Frontal cortex (tissue), 4 donors: ENCODE data around the gene TMEM255B. TPM values are rescaled to one million over a fixed set of nuclear protein-coding genes. Genes with fewer than 3 reads are reported as not detected.
"Not testable (repeated sequence)": the region's sequence is repeated elsewhere in the genome, so short reads cannot be mapped to it uniquely, and the experiment has no call there.

ENCODE experiments used
- DNase-seq, 2 donors: peaks; one replicate each; pipeline ENCODE4 v3.0.0; 2012; ENCODE audit warnings: low spot score in 2 of 2
- FAIRE-seq: peaks from 2 replicates; lab custom pipeline; 2012; peaks lifted over from hg19 to GRCh38; lab: Jason Lieb, UNC
- total RNA-seq: library from RNA; depleted of rRNA; stranded (reverse); fragments of >200 nt; gene quantifications from one replicate; pipeline ENCODE4 v1.2.3, GENCODE V29; 2014
- donor health status: control.
- donor health status: control.
- donor health status: control.

Gene TMEM255B
- total RNA-seq, 1 donor from 2014 or later, result not detected

DNA sequence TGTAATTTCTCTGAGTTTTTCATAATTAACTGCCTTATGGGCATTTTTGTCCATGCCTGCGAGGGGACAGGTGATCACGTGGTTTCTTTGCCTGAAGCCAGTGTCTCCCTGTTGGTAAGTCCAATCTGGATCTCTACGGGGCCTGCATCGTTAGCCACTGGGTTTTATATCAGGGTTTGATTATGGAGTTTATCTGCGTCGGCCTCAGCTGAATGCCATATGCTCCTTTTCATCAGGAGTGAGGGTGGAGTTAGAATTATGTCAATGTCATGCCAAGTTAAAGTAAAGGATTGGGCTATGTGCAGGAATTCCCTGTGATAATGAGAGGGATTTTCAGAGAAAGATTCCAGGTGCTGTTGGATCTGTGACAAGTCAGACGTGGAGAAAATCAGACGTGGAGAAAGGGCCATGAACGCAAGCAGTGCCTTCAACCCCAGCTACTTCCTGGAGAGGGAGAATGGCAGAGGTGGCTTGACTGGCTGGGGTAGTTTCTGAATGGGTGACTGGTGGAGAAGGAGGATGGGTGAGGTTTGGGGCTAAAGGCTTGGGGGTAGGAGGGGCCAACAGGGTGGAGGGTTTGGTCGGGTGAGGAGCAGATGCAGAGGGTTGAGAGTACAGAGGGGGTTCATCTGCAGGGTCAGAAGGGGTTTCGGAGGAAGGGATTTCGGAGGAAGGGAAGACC is 24.3 kb downstream of the TMEM255B start:
- FAIRE-seq (no peak), DNase-seq (no peak)

GRCh38 chr13:113783966-113784644 is 25.1 kb downstream of the TMEM255B start:
- FAIRE-seq (no peak), DNase-seq (no peak)

- no peak for FAIRE-seq
- no peak for DNase-seq
These were observed 25.6 kb downstream of the TMEM255B start for GRCh38 chr13:113784645-113785024.

DNA sequence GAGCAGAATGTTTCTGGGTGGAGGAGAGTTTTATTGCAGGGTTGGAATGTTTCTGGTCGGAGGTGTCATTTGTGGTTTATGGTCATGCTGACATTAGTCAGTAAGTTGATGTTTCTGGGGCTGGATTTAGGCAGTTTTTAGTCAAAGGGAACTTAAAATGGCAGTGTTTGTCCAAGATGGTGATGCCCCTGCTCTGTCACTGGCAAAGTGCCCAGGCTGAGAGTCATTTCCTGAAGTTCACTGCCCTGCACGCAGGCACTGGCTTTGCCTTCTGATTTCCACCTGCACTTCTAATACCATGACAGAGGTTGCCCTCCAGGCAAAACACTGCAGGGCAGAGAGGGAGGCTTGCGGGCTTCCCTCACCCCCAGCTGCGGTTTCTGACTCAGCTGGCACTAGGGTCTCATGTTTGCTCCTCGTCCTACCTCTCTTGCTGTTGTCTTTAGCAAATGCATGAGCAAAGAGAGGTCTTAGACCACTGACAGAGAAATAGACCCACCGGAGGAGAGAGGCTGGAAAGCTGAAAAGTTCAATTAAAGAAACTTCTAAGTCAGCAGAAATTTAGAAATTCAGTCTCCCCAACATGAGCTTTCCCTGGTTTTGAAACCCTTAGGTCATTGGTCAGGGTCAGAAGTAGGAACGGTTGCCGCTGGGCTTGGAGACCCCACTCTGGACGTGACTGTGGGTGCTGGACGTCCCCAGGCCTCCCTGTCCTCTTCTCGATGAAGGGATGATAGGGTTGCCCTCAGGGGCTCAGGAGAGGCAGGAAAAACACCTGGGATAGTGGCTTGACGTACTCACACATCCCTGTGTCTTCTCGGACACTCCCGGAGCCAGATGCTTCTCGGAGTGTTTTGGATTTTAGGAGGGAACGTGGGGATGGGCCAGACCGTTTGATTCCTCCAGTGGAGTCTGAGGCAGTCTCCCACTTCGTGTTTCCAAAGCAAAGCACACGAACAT is 26.3 kb downstream of the TMEM255B start:
- FAIRE-seq, result no peak
- no peak for DNase-seq

DNA sequence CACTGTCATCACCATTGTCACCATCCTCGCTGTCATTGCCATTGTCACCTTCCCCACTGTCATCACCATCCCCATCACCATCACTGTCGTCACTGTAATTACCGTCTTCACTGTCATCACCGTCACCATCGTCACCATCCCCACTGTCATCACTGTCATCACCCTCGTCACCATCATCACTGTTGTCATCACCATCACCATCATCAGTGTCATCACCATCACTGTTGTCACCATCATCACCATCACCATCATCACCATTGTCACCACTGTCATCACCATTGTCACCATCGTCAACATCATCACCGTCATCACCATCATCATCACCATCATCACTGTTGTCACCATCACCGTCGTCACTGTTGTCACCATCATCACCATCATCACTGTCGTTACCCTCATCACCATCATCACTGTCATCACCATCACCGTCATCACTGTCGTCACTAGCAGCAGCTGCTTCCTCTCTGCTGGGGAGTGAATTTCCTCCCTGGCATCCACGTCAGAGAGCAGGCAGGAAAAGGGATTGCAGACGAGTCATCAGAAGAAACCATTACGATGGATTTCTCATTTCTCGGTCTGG is 27.3 kb downstream of the TMEM255B start:
- no peak for FAIRE-seq

GRCh38 chr13:113787694-113788093 is 28.7 kb downstream of the TMEM255B start:
- DNase-seq (no peak), FAIRE-seq (no peak)

More for the DNA sequence above, 27.3 kb downstream of the TMEM255B start:
- no peak for DNase-seq

DNA sequence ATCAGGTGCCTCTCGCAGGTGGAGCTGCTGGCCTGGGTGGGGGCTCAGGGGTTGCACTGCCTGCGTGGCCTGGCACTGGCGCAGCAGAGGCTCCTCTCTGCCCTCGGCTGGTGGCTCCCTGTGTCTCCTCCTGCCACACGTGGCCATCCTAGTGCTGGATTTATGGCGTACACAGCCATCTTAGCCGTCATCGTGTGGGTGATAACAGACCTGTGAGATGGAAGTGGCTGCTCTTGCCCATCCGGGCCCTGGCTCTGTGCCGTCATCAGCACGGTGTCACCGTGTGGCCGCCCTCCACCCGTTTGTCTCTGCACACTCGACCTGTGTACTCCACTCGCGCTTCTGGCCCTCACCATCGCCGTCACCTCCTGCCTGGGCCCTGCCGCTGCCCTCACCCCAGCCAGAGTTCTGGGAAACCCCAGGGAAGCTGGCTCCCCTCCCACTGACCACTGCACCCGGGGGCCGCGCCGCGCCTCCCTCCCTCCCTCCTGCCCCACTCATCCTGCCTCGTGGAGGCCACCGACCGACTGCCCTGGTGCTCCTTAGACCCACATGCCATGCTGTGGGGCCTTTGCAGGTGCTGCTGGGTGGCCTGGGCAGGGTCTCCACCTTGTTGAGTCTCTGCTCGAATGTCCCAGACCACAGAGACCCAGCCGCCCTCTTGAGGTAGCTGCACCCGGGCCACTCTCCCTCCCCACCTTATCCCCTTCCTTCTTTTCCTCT is 29.5 kb downstream of the TMEM255B start:
- DNase-seq (no peak), FAIRE-seq (no peak)

DNA sequence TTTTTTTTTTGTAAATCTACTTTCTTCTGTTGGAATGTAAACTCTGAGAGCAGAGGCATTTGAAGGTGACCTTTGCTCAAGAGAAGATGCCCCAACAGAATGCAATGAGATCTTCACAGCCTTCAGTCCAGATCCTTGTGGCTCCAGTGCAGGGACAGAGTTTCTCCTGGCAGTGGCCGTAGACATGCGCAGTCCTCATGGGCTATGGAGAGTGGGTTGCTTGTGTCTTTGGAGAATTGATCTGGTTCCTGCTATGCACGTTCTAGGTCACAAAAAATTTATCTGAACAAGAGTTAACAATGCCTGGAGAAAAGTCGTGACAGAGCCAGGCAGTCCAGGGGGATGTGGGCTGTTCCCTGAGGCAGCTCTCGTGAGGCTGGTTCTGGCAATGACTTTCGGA is 30.1 kb downstream of the TMEM255B start:
- FAIRE-seq (no peak), DNase-seq (no peak)

GRCh38 chr13:113789931-113790330 is 30.9 kb downstream of the TMEM255B start:
- not testable (repeated sequence) for FAIRE-seq

DNA sequence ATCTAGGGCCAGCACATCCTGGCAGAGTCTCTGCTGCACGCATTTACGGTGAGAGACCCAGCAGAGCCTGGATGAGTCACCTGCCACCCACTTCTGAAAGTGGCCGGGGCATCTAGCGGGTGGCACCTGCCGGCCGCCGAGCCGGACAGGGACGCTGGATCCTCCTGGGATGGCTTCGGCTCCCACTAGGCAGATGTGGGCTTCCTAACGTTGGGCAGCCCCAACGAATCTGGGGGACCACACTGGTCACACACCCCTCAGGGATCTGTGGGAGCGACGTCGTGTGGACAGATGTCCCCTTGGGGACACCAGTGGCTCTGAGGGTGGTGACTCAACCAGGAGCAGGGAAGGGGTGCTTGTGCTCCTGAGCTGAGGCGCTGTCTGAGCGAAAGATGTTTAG is 32.2 kb downstream of the TMEM255B start:
- no peak for DNase-seq

More at GRCh38 chr13:113789931-113790330, 30.9 kb downstream of the TMEM255B start:
- not testable (repeated sequence) for DNase-seq

GRCh38 chr13:113791761-113792160 is 32.7 kb downstream of the TMEM255B start:
- FAIRE-seq (no peak), DNase-seq (no peak)

More for the DNA sequence above, 32.2 kb downstream of the TMEM255B start:
- no peak for FAIRE-seq

GRCh38 chr13:113792236-113792770 is 33.3 kb downstream of the TMEM255B start:
- DNase-seq, result no peak
- FAIRE-seq, result no peak

- DNase-seq (no peak), FAIRE-seq (no peak)
These were observed 34.1 kb downstream of the TMEM255B start for GRCh38 chr13:113792886-113793717.

- DNase-seq (no peak), FAIRE-seq (no peak)
These were observed 34.7 kb downstream of the TMEM255B start for GRCh38 chr13:113793718-113794085.

- no peak for FAIRE-seq
These were observed 35.1 kb downstream of the TMEM255B start for GRCh38 chr13:113794086-113794485.

DNA sequence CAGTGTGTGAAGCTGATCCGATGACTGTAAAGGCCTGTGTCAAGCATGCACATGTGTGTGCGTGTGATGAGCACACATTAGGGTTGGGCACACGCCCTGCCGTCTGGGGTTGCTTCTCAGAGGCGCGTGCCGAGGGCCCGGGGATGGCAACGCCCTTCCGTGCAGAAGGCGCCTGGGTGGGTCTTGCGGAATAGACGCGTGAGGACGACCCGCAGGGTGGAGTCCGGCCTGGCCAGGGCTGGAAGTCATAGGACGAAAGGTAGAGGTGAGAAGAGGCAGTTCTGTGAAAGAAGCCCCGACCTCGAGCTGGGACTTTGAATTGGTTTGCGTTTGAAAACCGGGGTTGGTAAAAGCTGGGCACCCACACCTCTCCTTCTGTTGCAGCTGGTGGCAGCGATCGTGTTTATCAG is 35.7 kb downstream of the TMEM255B start:
- FAIRE-seq (no peak), DNase-seq (no peak)

More at GRCh38 chr13:113794086-113794485, 35.1 kb downstream of the TMEM255B start:
- DNase-seq, result no peak

- DNase-seq, FAIRE-seq: not testable (repeated sequence)
These were observed 36.3 kb downstream of the TMEM255B start for GRCh38 chr13:113795362-113795761.
